ENCODE measurements around the gene ADH6.

DNA sequence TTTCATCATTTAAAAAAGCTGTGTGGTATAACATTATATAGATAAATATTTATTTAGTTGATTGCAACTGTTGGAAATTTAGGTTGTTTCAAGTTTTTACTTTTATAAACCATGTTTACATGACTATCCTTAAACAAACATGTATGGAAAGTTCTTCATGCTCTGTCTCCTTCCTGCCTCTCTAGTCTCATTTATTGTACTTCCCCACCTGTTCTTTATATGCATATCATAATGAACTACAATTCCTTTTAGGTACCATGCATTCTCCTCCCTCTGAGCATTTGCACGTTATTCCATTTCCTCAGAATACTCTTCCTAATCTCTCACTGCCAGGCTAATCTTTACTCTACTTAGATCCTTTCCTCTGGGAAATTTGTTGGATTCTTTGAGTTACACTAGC is 16.9 kb upstream of the ADH6 start:
- TF ChIP-seq EZH2 (IDR thresholded peaks at IDR 0.05; ENCODE audit: insufficient read depth, poor library complexity, severe bottlenecking) (no peak), EZH2phosphoT487 (IDR thresholded peaks at IDR 0.05; ENCODE audit: insufficient read depth, low read depth) (no peak)
